ENCODE results near the gene KCNMB2. TPM values are rescaled to one million over a fixed set of nuclear protein-coding genes. Genes with fewer than 3 reads are reported as not detected.

Gene KCNMB2
- total RNA-seq, 6 donors from 2014 or later: 0.51 to 3.0 (median 1.1) TPM; not detected in 3

DNA sequence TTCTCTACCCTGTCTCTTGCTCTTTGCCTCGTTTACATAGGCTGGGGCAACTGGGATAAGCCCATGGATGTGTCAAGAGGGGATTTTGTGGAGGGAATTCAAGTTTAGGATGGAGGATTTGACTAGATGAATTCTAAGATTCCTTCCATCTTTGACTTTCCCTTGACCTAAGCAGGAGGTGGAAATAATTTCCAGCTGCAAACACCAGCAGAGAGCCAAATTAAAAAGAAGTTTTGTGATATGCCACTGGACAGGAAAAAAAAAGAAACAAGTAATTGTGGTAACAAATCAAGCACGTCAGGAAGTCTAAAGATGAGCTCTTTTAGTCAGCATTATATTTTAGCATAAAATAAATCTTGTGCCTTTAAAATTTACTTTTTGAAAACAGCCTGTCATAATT lies 49.8 kb downstream of the KCNMB2 start:
- Histone ChIP-seq H3K4me3 (no peak overlapping the region), H3K27ac (no peak overlapping the region), H3K36me3 (no peaks in the 10 kb centered on the region), H3K9me3 (no peaks in the 10 kb centered on the region), H3K4me1 (no peaks in the 10 kb centered on the region), H3K27me3 (no peaks in the 10 kb centered on the region)
- WGBS, 2 donors: 37 to 46% methylated on average over 2 of the region's 2 CpGs
- TF ChIP-seq EP300 (IDR thresholded peaks at IDR 0.05): no peak
- no peak for TF ChIP-seq POLR2A (IDR thresholded peaks at IDR 0.05)
- no peak for TF ChIP-seq POLR2AphosphoS5 (IDR thresholded peaks at IDR 0.05)
- TF ChIP-seq, protein P1, sequence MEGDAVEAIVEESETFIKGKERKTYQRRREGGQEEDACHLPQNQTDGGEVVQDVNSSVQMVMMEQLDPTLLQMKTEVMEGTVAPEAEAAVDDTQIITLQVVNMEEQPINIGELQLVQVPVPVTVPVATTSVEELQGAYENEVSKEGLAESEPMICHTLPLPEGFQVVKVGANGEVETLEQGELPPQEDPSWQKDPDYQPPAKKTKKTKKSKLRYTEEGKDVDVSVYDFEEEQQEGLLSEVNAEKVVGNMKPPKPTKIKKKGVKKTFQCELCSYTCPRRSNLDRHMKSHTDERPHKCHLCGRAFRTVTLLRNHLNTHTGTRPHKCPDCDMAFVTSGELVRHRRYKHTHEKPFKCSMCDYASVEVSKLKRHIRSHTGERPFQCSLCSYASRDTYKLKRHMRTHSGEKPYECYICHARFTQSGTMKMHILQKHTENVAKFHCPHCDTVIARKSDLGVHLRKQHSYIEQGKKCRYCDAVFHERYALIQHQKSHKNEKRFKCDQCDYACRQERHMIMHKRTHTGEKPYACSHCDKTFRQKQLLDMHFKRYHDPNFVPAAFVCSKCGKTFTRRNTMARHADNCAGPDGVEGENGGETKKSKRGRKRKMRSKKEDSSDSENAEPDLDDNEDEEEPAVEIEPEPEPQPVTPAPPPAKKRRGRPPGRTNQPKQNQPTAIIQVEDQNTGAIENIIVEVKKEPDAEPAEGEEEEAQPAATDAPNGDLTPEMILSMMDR (IDR thresholded peaks at IDR 0.05): no peak
- ATAC-seq (ENCODE audit: low FRiP score in 2 of 2) (no peak), DNase-seq (no peak)

- no peaks in the 10 kb centered on the region for H3K36me3 ChIP-seq
- no peaks in the 10 kb centered on the region for H3K9me3 ChIP-seq
- H3K27ac ChIP-seq: no peak overlapping the region
- H3K27me3 ChIP-seq: no peaks in the 10 kb centered on the region
- DNase-seq: no peak
- no peaks in the 10 kb centered on the region for H3K4me1 ChIP-seq
- H3K4me3 ChIP-seq: no peak overlapping the region
- WGBS, 2 donors: 84 to 85% methylated on average over 4 of the region's 4 CpGs
- TF ChIP-seq, protein P1 (IDR thresholded peaks at IDR 0.05): no peak
- no peak for TF ChIP-seq POLR2A (IDR thresholded peaks at IDR 0.05)
- no peak for TF ChIP-seq EP300 (IDR thresholded peaks at IDR 0.05)
- no peak for TF ChIP-seq POLR2AphosphoS5 (IDR thresholded peaks at IDR 0.05)
- no peak for ATAC-seq (ENCODE audit: low FRiP score in 2 of 2)
These were observed 52.4 kb downstream of the KCNMB2 start for GRCh38 chr3:178588628-178589027.

DNA sequence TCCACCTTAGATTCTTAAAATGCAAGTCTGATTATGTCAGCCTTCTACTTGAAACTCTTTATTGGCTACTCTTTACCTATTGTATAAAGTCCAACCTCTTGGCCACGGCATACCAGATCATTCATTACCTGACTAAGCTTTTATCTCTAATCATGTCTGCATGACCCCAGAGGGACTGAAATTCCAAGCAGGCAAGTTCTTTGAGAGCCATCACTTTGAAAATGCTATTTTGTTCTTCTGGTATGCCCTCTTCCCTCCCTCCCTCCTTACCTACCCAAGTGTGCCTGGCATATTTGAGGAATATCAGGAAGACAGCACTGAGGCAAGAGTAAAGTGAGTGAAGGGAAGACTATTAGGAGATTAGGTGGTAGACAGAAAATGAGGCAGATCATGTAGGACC lies 57.5 kb downstream of the KCNMB2 start:
- Histone ChIP-seq H3K36me3 (no peaks in the 10 kb centered on the region), H3K4me3 (no peak overlapping the region), H3K27me3 (no peaks in the 10 kb centered on the region), H3K4me1 (no peaks in the 10 kb centered on the region), H3K9me3 (no peaks in the 10 kb centered on the region), H3K27ac (no peak overlapping the region)
- DNase-seq (no peak), ATAC-seq (ENCODE audit: low FRiP score in 2 of 2) (no peak)
- 69 to 83% methylated on average over 1 of the region's 1 CpG for WGBS, 2 donors
- TF ChIP-seq, protein P1 (IDR thresholded peaks at IDR 0.05): no peak
- TF ChIP-seq POLR2A (IDR thresholded peaks at IDR 0.05) (no peak), POLR2AphosphoS5 (IDR thresholded peaks at IDR 0.05) (no peak)

DNA sequence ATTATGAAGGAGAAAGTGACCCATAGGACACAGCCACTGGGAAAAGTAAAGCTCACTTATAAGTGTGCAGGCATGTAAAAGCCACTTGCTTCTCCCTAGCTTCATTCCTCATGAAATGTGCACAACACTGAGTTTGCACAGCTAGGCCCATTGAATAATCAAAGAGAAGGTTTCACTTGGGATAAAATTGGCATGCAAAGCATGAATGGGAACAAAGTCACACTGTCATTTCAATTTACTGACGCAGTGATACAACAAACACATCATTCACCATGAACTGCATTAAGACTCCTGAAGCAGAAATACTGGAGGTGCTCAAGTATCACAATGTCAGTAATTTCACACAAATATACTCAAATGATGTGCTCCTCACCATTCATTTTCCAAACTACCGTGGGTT lies 61.1 kb downstream of the KCNMB2 start:
- ATAC-seq (ENCODE audit: low FRiP score in 2 of 2) (no peak), DNase-seq (no peak)
- Histone ChIP-seq H3K9me3 (no peaks in the 10 kb centered on the region), H3K36me3 (no peaks in the 10 kb centered on the region), H3K27ac (no peak overlapping the region), H3K4me3 (no peak overlapping the region), H3K4me1 (no peaks in the 10 kb centered on the region), H3K27me3 (no peaks in the 10 kb centered on the region)
- TF ChIP-seq POLR2A (IDR thresholded peaks at IDR 0.05): no peak
- TF ChIP-seq, protein P1 (IDR thresholded peaks at IDR 0.05): no peak
- no peak for TF ChIP-seq EP300 (IDR thresholded peaks at IDR 0.05)
- no peak for TF ChIP-seq POLR2AphosphoS5 (IDR thresholded peaks at IDR 0.05)
- 89 to 91% methylated on average over 2 of the region's 2 CpGs for WGBS, 2 donors

DNA sequence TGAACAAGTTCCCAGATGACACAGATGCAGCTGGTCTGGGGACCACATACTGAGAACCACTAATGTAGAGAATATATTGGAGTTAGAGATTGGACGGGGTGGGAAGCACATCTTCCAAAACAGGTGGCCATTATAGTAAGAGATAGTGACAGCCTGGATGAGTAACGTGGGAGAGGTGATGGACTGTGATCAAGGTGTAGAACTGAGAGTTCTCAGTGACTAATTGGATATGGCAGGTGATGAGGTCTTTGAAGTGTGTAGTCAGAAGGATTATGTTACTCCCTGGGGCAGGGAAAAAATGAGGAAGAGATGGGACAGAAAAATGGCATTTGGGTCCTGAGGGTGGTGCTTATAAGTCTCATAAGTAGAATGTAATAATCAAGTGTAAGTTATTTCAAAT lies 66.6 kb downstream of the KCNMB2 start:
- no peak for DNase-seq
- Histone ChIP-seq H3K27ac (no peak overlapping the region), H3K4me1 (no peaks in the 10 kb centered on the region), H3K27me3 (no peaks in the 10 kb centered on the region), H3K36me3 (no peaks in the 10 kb centered on the region), H3K9me3 (no peaks in the 10 kb centered on the region), H3K4me3 (no peak overlapping the region)
- WGBS, 2 donors: 39 to 85% methylated on average over 1 to 2 of the region's 2 CpGs
- TF ChIP-seq EP300 (IDR thresholded peaks at IDR 0.05) (no peak), POLR2AphosphoS5 (IDR thresholded peaks at IDR 0.05) (no peak), POLR2A (IDR thresholded peaks at IDR 0.05) (no peak)
- TF ChIP-seq, protein P1 (IDR thresholded peaks at IDR 0.05): no peak
- ATAC-seq (ENCODE audit: low FRiP score in 2 of 2): no peak

Data from upper lobe of left lung (tissue), 6 donors.